ENCODE data around the gene LMF1. TPM values are rescaled to one million over a fixed set of nuclear protein-coding genes. Genes with fewer than 3 reads are reported as not detected.

LMF1 gene
- polyA plus RNA-seq (ENCODE audit: insufficient read length in 4 of 4): 10 to 100 TPM; 14.6 to 26.5 (median 21.0) TPM

- peak in 3 of 4 donors; percentile 74 to 76 (median 75) for DNase-seq (ENCODE audit: low read depth in 4 of 4, low spot score in 2 of 4)
Measured at GRCh38 chr16:970766-971581, at the start of gene LMF1. Gene LMF1 (minus strand): TSS chr16:970984. CDS start chr16:970980, 4 bp downstream.

GRCh38 chr16:1020091-1020399 lies 49.3 kb upstream of the LMF1 start:
- DNase-seq (ENCODE audit: low read depth in 4 of 4, low spot score in 2 of 4): no peak

GRCh38 chr16:1019231-1020090 lies 48.7 kb upstream of the LMF1 start:
- DNase-seq (ENCODE audit: low read depth in 4 of 4, low spot score in 2 of 4): no peak

- no peak for DNase-seq (ENCODE audit: low read depth in 4 of 4, low spot score in 2 of 4)
Measured at GRCh38 chr16:1018447-1019198, 47.8 kb upstream of the LMF1 start.

GRCh38 chr16:1014771-1015495 lies 44.1 kb upstream of the LMF1 start:
- DNase-seq (ENCODE audit: low read depth in 4 of 4, low spot score in 2 of 4): no peak

GRCh38 chr16:1014221-1014620 lies 43.4 kb upstream of the LMF1 start:
- no peak for DNase-seq (ENCODE audit: low read depth in 4 of 4, low spot score in 2 of 4)

- DNase-seq (ENCODE audit: low read depth in 4 of 4, low spot score in 2 of 4): no peak
Measured at GRCh38 chr16:1013593-1013900, 42.8 kb upstream of the LMF1 start.

- DNase-seq (ENCODE audit: low read depth in 4 of 4, low spot score in 2 of 4): no peak
Measured at GRCh38 chr16:1012722-1013592, 42.2 kb upstream of the LMF1 start.

- no peak for DNase-seq (ENCODE audit: low read depth in 4 of 4, low spot score in 2 of 4)
Measured at GRCh38 chr16:1012135-1012534, 41.4 kb upstream of the LMF1 start.

- no peak for DNase-seq (ENCODE audit: low read depth in 4 of 4, low spot score in 2 of 4)
Measured at GRCh38 chr16:1011316-1012082, 40.7 kb upstream of the LMF1 start.

GRCh38 chr16:1010815-1011214 lies 40.0 kb upstream of the LMF1 start:
- no peak for DNase-seq (ENCODE audit: low read depth in 4 of 4, low spot score in 2 of 4)

GRCh38 chr16:1010251-1010650 lies 39.5 kb upstream of the LMF1 start:
- no peak for DNase-seq (ENCODE audit: low read depth in 4 of 4, low spot score in 2 of 4)

GRCh38 chr16:1009358-1010150 lies 38.8 kb upstream of the LMF1 start:
- DNase-seq (ENCODE audit: low read depth in 4 of 4, low spot score in 2 of 4): no peak

- DNase-seq (ENCODE audit: low read depth in 4 of 4, low spot score in 2 of 4): no peak
Measured at GRCh38 chr16:1008085-1008484, 37.3 kb upstream of the LMF1 start.

GRCh38 chr16:1007284-1007850 lies 36.6 kb upstream of the LMF1 start:
- DNase-seq (ENCODE audit: low read depth in 4 of 4, low spot score in 2 of 4): no peak

- DNase-seq (ENCODE audit: low read depth in 4 of 4, low spot score in 2 of 4): no peak
Measured at GRCh38 chr16:1006781-1007180, 36.0 kb upstream of the LMF1 start.

GRCh38 chr16:1005286-1005685 lies 34.5 kb upstream of the LMF1 start:
- no peak for DNase-seq (ENCODE audit: low read depth in 4 of 4, low spot score in 2 of 4)

Measured in left renal cortex interstitium (tissue), 4 donors.